Tibial artery (tissue), 4 donors: ENCODE data around the gene FARP2.

Source experiments
- DNase-seq, 2 donors: peaks; one replicate each; pipeline ENCODE4 v3.0.0-alpha.2; 2019
- H3K27ac ChIP-seq, 2 donors: fragments of 200-600 bp; sonication (generic) in 1 of 2; 1 replicate in 1 of 2; 2 replicates in 1 of 2; pipeline ENCODE4 v1.5.1; 2018 to 2019; ENCODE audit warnings: mild to moderate bottlenecking in 1 of 2
- H3K27me3 ChIP-seq, 2 donors: fragments of 200-600 bp; sonication (generic) in 1 of 2; one replicate each; pipeline versions ENCODE4 v1.5.1 to v1.6.0; 2016 to 2019
- H3K36me3 ChIP-seq, 3 donors: fragments of 200-600 bp; sonication (generic) in 2 of 3; one replicate each; pipeline ENCODE4 v1.5.1; 2016 to 2019; ENCODE audit warnings: mild to moderate bottlenecking in 2 of 3
- H3K4me1 ChIP-seq, 4 donors: fragments of 200-600 bp; sonication (generic) in 2 of 4; 1 replicate in 3 of 4; 2 replicates in 1 of 4; pipeline ENCODE4 v1.5.1; 2016 to 2019
- H3K4me3 ChIP-seq, 2 donors: fragments of 200-600 bp; sonication (generic) in 1 of 2; 1 replicate in 1 of 2; 2 replicates in 1 of 2; pipeline ENCODE4 v1.5.1; 2018 to 2019; ENCODE audit warnings: mild to moderate bottlenecking in 2 of 2
- H3K9me3 ChIP-seq, 3 donors: fragments of 200-600 bp; sonication (generic) in 1 of 3; one replicate each; pipeline ENCODE4 v1.5.1; 2016 to 2019
- CTCF ChIP-seq, 2 experiments: fragments of 200-600 bp in 1 of 2; fragments of 450-650 bp in 1 of 2; IDR thresholded peaks; one replicate each; pipeline ENCODE4 v1.5.1; 2017 to 2019; ENCODE audit warnings: antibody characterized with exemption in 2 of 2, mild to moderate bottlenecking in 1 of 2, moderate library complexity in 1 of 2
- intact Hi-C: fragments of 100-400 bp; cut with DNase I; formaldehyde crosslinking; loops from one replicate; pipeline ENCODE4 v1.15.0; 2023; ENCODE audit warnings: low total_unique reads

Gene FARP2

DNA sequence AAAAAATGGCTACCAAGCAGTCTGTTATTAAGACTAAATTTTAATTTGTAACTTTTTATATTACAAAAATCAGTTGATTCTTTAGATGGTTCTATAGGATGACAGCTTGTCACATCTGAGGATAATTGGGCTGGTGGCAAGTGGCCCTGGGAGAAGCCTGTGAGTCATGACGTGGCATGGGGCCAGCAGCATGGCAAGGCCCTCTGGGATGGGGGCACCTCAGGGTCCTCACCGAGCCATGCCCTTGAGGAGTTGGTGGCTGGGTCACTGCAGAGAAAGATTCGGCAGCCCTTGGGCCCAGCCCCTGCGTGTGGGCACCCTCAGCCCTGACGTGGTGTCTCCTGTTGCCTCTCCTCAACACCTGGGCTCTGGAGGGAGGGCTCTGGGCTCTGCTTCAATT, 102.6 kb downstream of the FARP2 start:
- intact Hi-C loops = no loop called here
- no peak for DNase-seq
- Histone ChIP-seq H3K27me3 (no peaks in the 10 kb centered on the region), H3K9me3 (no peaks in the 10 kb centered on the region), H3K27ac (no peak overlapping the region), H3K36me3 (peaks cover 7 to 20% (median 14%) of the 10 kb centered on the region in 3 donors), H3K4me1 (no peaks in the 10 kb centered on the region), H3K4me3 (no peak overlapping the region)
- TF ChIP-seq CTCF (IDR thresholded peaks at IDR 0.05) = no peak

- Histone ChIP-seq H3K4me3 (no peak overlapping the region), H3K4me1 (no peaks in the 10 kb centered on the region), H3K9me3 (no peaks in the 10 kb centered on the region), H3K36me3 (peaks cover 9 to 28% (median 20%) of the 10 kb centered on the region in 3 donors), H3K27me3 (no peaks in the 10 kb centered on the region), H3K27ac (no peak overlapping the region)
- TF ChIP-seq CTCF (IDR thresholded peaks at IDR 0.05) = no peak
- intact Hi-C loops = no loop called here
- DNase-seq = no peak
Measured at GRCh38 chr2:241459520-241459919, 103.4 kb downstream of the FARP2 start.

GRCh38 chr2:241460631-241461030, 104.5 kb downstream of the FARP2 start:
- no peaks in the 10 kb centered on the region for H3K4me1 ChIP-seq
- H3K36me3 ChIP-seq = peaks cover 9 to 39% (median 31%) of the 10 kb centered on the region in 3 donors
- H3K4me3 ChIP-seq = no peak overlapping the region
- intact Hi-C loops = no loop called here
- no peak for TF ChIP-seq CTCF (IDR thresholded peaks at IDR 0.05)
- no peak for DNase-seq
- no peak overlapping the region for H3K27ac ChIP-seq
- no peaks in the 10 kb centered on the region for H3K27me3 ChIP-seq
- no peaks in the 10 kb centered on the region for H3K9me3 ChIP-seq

DNA sequence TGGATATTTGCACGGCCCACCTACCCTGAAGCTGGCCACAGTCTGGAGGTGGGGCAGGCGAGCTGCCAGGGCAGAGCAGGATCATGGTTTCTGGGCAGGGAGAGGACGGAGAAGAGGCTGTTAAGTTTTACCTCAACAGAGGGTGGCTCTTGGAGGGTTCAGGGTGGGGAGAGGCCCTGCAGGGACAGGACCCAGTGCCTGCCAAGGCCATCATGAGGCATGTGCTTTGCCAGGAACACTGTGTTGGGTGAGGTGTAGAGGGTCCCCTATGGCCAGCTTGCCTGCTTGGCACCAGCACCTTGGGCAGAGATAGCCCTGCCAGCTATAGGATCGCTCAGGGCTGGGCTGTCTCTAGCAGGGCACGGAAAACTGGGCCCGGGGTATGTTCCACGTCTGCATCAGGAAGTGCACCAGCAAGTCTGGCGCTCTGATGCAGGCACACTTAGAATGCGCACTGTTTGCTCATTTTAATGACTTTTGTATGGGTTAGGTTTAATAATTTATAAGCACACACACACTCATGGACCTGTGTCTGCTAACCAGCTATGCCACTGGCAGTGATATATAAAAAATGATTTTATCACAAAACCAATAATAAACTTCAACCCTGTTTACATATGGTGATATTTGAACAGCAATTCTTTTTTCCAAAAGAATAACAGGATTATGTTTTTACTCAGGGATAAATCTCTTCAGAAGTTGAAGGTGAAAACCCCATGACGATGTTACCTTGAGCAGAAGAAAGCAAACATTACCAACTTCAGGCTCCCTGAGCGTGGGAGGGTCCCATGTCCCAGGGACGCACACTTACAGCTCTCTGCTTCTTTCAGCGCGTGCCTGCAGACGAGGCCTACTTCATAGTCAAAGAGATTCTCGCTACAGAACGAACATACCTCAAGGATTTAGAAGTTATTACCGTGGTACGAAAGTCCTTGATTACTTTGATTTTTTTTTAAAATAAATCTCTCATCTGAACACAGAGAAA, 105.9 kb downstream of the FARP2 start:
- intact Hi-C loops = no loop called here
- no peak overlapping the region for H3K27ac ChIP-seq
- no peak overlapping the region for H3K4me3 ChIP-seq
- no peak for TF ChIP-seq CTCF (IDR thresholded peaks at IDR 0.05)
- no peaks in the 10 kb centered on the region for H3K4me1 ChIP-seq
- H3K36me3 ChIP-seq = peaks cover 9 to 48% (median 39%) of the 10 kb centered on the region in 3 donors
- no peaks in the 10 kb centered on the region for H3K27me3 ChIP-seq
- no peak for DNase-seq
- no peaks in the 10 kb centered on the region for H3K9me3 ChIP-seq

DNA sequence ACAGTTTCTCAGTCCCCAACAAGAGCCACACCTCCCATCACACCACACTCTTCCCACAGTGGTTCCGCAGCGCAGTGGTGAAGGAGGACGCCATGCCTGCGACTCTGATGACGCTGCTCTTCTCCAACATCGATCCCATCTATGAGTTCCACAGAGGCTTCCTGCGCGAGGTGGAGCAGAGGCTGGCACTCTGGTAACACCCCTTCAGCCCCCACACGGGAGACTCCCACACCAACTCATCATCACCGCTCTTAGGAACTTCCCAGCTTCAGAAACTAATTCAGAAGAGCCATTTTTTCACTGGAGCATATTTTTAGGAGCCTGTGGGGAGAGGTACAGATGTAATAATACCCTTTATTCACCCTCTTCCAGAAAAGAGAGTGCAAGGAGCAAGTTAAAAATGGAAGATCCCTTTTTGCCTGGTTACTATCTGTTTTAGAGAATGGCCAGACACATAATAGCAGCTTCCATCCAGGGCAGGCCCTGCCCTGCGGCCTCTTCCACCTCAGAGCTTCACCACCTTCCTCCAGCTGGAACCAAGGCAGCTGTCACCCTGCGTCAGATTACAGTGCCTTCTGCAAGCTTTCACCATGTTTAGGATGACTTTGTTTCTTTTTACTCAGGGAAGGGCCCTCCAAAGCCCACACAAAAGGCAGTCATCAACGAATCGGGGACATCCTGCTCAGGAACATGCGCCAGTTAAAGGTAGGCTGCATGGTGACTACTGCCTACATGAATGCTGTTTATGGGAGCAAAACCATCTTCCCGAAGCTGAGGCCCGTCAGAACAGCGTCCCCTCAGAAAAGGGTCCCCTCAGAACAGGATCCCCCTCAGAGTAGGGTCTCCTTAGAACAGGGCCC, 107.4 kb downstream of the FARP2 start:
- DNase-seq = no peak
- H3K4me1 ChIP-seq = no peaks in the 10 kb centered on the region
- no peak overlapping the region for H3K4me3 ChIP-seq
- intact Hi-C loops = no loop called here
- TF ChIP-seq CTCF (IDR thresholded peaks at IDR 0.05) = no peak
- no peak overlapping the region for H3K27ac ChIP-seq
- H3K9me3 ChIP-seq = no peaks in the 10 kb centered on the region
- no peaks in the 10 kb centered on the region for H3K27me3 ChIP-seq
- peaks cover 9 to 54% (median 42%) of the 10 kb centered on the region in 3 donors for H3K36me3 ChIP-seq
